ENCODE data around the gene ARHGAP29. TPM values are rescaled to one million over a fixed set of nuclear protein-coding genes. Genes with fewer than 3 reads are reported as not detected.

Gene ARHGAP29
- total RNA-seq, 1 donor from 2014 or later = 221 TPM

GRCh38 chr1:94236630-94237290 is 624 bp downstream of the ARHGAP29 start:
- no peak for DNase-seq (ENCODE audit: extremely low read depth, low read depth, low spot score)

GRCh38 chr1:94236013-94236491 is 1.3 kb downstream of the ARHGAP29 start:
- no peak for DNase-seq (ENCODE audit: extremely low read depth, low read depth, low spot score)

GRCh38 chr1:94235189-94236012 is 2.0 kb downstream of the ARHGAP29 start:
- DNase-seq (ENCODE audit: extremely low read depth, low read depth, low spot score) = no peak

DNA sequence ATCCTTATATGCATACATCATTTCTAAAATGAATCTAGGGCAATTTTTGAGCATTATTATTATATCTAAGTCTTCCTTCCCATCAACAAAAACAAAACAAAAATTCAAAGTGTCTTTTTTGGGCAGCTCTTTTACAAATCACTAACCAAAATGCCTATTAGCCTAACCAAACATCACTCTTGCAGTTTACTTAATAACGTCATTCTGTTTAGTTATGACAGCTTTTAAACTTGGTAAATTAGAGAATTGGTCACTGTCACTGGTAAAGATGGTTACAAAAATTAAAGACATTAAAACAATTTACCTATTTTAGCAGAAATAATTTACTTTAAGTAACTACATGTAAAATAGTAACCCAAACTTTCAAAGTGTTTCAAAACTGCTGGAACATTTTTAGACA is 2.8 kb downstream of the ARHGAP29 start:
- DNase-seq (ENCODE audit: extremely low read depth, low read depth, low spot score) = no peak

GRCh38 chr1:94231746-94232145 is 5.6 kb downstream of the ARHGAP29 start:
- no peak for DNase-seq (ENCODE audit: extremely low read depth, low read depth, low spot score)

- DNase-seq (ENCODE audit: extremely low read depth, low read depth, low spot score) = no peak
These were observed 6.5 kb downstream of the ARHGAP29 start for GRCh38 chr1:94230920-94231319.

GRCh38 chr1:94228640-94229375 is 8.6 kb downstream of the ARHGAP29 start:
- DNase-seq (ENCODE audit: extremely low read depth, low read depth, low spot score) = no peak

DNA sequence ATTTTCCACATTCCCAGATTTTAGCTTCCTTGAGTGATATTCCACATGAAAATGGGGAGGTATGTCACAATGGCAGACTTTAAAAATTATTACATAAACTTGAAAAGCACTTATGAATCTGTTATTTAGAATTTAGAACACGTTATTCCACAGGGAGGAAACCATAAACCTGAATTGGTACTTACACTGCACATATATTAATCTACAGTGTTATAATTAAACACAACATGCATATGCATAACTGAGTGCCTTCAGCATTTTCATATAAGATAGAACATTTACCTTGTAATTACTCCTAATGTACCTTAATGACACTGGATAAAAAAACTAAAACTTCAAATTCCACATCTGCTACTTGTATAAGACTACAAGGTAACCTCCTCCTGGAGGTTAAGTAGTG is 9.8 kb downstream of the ARHGAP29 start:
- no peak for DNase-seq (ENCODE audit: extremely low read depth, low read depth, low spot score)

DNA sequence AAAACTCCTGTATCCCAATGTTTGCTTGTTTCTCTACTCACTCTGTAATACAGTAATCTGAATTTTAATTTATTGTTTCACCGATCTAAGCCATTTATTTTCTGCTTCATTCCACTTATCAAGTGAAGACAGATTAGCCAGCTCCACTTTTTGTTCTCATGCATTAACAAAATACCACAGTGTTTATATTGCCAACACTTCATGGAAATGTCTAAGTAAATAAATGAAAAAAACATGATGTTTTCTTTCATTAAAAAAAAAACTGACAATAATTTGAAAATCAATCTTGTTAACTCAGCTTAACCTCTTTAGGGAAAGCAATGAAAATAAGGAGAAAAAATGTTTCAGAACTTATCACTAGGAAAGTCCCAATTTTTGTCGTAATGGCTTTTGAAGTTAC is 11.5 kb downstream of the ARHGAP29 start:
- no peak for DNase-seq (ENCODE audit: extremely low read depth, low read depth, low spot score)

- DNase-seq (ENCODE audit: extremely low read depth, low read depth, low spot score) = peak; percentile 52
These were observed 19.1 kb downstream of the ARHGAP29 start for GRCh38 chr1:94218332-94218731.

DNA sequence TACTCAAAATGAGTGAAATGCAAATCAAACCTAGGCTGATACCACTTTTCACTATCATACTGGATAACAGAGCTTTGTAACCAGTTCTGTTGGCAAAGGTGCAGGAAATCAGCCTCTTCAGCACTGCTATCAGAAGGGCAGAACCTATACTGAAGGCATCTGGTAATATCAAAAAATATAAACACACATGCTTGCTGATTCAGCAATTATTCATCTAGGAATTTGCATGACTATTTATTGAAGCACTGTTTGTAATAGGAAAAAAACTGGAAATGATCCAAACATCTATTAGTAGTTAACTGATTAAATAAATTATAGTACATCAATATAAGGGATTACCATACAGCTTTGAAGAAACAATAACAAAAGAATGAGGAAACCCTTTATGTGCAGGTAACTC is 21.4 kb downstream of the ARHGAP29 start:
- no peak for DNase-seq (ENCODE audit: extremely low read depth, low read depth, low spot score)

DNA sequence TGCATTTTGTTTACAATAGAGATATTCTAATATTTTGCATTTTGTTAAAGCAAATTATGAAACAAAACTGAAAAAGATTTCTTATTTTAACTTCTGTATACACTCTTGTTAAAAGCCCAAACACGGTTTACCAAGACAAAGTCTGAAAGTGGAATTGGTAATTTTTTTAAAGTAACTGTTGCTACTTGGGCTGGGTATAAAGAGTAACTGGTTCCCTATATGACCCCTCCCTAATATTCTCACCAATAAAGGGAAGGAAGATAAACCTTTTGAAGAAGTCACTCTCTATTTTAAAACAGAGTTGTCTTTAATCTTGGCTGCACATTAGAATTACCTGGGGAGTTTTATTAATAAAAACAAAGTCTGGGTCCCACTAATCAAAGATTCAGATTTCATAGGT is 27.4 kb downstream of the ARHGAP29 start:
- DNase-seq (ENCODE audit: extremely low read depth, low read depth, low spot score) = no peak

DNA sequence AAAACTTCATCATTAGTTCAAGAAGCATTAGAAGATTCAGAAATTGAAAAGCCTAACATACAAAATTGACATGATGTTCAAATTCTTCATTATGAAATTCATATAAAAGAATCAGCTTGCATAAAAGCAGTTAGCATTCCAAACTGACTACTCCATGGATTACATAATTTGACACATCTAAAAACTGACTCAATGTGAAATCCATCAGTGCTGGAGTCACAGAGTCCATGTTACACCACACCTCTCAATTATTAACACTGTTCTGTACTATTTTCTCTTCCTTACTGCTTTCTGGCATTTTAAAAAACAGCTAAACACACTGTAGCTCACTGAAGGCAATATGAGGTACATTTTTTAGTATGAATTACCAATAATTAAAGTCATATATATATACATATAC is 28.0 kb downstream of the ARHGAP29 start:
- no peak for DNase-seq (ENCODE audit: extremely low read depth, low read depth, low spot score)

DNA sequence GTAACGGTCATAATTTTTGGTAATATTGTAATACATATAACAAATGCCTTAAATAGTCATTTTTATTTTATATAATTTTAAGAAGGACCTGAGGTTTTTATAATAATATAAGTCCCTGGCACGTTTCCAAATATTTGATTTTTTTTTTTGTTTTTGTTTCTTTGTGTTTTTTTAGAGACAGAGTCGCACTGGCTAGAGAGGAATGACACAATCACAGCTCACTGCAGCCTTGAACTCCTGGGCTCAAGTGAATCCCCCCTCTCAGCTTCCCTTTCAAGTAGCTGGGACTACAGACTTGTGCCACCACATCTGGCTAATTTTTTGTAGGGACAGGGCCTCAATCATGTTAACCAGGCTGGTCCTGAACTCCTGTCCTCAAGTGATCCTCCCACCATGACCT is 29.7 kb downstream of the ARHGAP29 start:
- DNase-seq (ENCODE audit: extremely low read depth, low read depth, low spot score) = no peak

GRCh38 chr1:94205639-94206038 is 31.7 kb downstream of the ARHGAP29 start:
- DNase-seq (ENCODE audit: extremely low read depth, low read depth, low spot score) = no peak

- DNase-seq (ENCODE audit: extremely low read depth, low read depth, low spot score) = no peak
These were observed 35.1 kb downstream of the ARHGAP29 start for GRCh38 chr1:94202241-94202640.

DNA sequence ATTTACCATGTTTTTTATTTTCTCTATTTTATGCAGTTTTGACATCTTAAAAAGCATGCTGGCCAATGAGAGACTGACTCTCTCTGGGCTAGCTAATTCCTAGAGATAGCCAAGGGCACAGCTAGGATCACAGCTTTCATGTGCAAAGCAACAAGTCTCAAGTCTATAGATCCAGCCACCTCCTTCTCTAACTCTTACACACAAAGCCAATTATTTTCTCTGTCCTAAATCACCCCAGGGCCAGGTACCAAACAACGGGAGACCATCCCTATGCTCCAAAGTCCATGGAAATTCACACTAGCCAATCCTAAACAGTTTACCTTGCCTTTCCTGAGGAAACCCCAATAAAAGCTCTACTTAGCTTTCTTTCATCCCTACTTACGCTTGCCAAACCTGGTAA is 38.0 kb downstream of the ARHGAP29 start:
- no peak for DNase-seq (ENCODE audit: extremely low read depth, low read depth, low spot score)

DNA sequence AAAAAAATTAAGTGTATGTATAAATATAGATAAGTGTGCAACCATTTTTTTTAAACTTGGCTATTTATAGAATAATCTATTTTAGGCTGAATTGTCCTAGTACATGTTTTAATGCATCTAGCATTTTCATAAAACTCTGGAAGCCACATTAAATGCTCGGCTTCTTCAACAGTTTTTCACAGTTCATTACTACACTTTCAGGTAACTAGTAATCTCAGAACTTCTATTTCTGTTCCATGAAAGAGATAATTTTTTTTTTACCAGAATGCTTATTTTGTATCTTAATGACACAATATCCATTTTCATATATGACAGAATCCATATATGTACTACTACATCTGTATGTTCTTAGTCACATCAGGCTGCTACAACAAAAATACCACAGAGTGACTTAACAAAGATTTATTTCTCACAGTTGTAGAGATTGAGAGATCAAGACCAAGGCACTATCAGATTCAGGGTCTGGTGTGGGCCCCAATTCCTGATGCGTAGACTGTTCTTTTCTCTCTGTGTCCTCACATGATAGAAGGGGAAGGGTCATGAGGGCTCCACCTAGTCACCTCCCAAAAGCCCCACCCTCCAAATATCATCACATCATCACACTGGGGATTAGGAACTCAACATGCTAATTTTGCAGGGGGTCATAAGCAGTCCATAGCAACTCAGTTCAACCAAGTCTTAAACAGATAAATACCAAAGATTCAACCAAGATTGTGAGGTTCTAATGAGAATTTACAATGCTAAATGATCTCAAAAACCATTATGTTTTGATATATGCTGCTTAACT is 43.1 kb downstream of the ARHGAP29 start:
- no peak for DNase-seq (ENCODE audit: extremely low read depth, low read depth, low spot score)

DNA sequence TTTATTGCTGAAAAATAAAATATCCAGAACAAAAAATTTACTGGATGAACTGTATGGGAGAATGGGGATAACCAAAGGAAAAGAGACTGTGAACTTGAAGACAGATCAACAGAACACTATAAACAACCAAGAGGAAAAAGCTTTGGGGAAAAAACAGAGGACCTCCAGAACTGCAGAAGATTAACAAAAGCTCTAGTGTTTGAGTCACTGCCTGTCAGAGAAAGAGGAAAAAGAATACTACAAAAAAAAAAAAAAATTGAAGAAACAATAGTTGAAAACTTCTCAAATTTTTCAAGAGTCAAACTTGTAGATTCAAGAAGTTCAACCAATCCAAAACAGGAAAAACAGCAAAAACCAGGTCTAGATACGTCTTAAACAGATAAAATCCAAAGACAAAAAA is 44.3 kb downstream of the ARHGAP29 start:
- no peak for DNase-seq (ENCODE audit: extremely low read depth, low read depth, low spot score)

- DNase-seq (ENCODE audit: extremely low read depth, low read depth, low spot score) = no peak
These were observed 46.2 kb downstream of the ARHGAP29 start for GRCh38 chr1:94191216-94191615.

DNA sequence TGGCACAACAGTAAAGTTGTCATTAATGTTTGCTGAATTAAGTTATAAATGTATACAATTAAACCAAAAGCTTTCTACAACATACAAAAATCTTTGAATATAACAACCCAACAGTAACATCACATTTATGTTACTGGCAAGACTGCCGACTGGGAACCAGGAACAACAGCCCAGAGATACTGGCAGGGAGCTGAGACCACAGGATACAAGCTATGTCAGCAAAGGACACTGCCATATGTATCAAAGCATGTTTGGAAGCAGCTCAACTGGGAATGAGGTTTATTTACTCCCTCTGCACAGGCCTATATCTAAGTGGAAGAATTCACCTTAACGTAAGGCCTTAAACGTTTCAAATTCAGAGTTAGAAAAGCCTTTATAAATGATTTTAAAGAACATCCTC is 50.4 kb downstream of the ARHGAP29 start:
- no peak for DNase-seq (ENCODE audit: extremely low read depth, low read depth, low spot score)
